GM18498 (cell line): ENCODE measurements around the gene ZNF546.
"Not testable (repeated sequence)": the region's sequence is repeated elsewhere in the genome, so short reads cannot be mapped to it uniquely, and the experiment has no call there.

Source experiments
- ATAC-seq: cut with Tn5 transposase; IDR thresholded peaks from one replicate; pipeline ENCODE4 v1.9.1; 2021; ENCODE audit warnings: mild to moderate bottlenecking, moderate library complexity; ENCODE audit not compliant: unreplicated experiment

ZNF546 gene

DNA sequence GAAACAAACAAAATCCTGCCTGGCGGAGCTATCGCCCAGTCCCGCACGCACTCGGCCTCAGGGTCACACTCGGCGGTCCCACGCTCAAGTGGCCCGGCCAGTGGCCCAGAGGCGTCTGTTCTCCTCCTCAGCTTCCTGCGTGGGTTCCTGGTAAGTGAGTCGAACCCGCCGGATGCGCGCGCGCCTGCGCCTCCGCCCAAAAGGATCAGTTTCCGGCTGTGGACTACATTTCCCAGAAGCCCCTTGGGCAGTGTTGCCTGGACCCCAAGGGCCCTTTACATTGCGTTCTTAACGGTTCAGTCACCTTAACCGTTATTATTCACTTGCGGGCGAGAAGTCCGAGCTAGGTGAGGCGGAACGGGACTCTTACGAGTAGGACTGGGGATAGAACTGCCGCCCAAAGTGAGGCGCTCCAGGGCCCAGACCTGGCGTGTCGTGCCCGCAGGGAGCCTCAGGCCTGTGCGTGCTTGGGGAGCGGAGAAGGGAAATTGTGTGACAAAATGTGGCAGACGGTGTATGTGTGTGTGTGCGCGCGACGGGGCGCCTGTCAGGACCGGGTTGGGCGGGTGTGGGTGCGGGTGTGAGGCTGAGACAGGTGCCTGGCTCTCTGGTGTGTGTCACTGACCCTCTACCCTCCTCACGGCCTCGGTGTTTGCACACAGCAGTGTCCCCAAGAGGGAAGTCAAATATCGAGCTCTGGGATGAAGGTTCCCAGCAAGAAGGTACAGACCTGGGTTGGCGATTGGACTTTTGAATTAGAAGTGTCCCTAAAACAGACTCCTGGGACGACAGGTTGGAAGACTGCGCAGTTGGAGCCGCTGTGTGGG lies at the start of gene ZNF546:
Gene ZNF546, plus strand, starts transcription at position 250 of the 827 bp plus-strand sequence. CDS start 1,267 bp downstream, outside the sequence.
- ATAC-seq = peak; percentile 92

DNA sequence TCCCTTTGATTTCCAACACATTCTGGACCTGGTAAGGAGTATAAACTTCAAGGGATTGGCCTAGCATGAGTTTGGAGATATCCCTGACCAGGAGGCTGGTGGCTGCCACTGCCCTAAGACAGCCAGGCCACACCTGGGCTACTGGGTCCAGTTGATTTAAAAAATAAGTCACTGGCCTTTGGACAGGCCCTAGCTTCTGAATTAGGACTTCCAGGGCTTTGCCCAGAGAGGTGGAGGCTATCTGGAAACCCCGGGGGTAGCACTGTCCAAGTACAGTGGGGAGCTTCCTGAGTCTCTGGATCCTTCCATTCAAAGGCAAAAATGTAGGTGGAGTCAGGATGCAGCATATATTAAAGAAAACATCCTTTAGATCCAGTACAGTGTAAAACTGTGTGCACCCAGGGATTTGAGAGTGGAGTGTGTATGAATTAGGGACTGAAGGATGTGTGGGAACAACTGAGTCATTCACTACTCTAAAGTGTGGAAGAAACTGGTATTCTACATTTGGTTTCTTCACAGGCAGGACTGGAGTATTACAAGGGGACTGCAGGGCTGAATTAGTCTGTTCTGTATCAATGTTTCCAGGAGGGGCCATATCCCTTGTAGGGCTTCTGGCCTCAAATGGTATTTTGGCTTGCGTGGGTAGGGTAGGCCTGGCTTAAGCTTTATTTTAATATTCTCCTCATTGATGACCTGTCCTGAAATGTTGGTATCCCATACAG lies 47.7 kb upstream of the ZNF546 start:
- ATAC-seq = no peak

DNA sequence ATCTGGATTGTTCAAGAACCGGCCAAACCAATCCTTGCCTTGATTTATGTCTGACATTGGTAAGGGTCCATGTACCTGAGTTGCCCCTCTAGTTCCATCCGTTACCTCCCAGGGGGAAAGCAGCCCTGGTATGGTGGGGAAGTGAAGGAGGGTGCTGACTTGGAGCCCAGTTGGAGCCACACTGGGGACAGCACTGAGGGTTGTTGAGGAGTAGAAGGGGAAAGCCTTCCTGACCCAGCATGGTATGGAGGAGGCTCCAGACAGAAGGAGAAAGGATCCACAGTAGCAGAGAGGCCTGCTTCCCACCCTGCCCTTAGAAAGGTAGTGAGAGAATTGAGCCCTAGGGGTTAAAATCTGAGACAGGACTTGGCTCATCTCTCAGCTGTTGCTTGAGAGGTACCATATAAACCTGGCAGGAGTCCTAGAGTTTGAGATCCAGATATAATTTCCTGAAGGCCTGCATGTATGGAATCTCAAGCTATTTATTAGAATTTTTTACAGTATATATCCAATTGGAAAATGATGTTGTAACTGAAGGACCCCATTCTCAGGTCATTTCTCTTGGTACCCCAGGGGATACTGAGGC lies 45.7 kb upstream of the ZNF546 start:
- ATAC-seq = no peak

DNA sequence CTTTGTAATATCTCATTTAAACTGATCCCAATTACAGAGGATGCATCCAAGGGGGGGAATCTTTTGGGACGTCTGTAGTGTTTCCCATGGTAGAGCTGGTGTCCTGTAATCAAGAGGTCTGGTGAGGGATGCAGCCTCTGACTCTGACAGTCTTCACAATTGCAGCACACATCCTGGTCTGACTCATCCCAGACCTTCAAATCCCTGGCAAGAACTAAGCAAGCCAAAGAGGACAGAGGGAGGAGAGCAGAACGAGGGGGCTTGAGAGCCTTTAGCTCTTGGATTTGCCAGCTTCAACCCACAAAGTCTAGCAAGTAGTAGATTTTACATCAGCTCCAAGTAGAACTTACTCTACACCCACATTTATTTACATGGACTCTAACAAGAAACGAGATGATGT lies 45.2 kb upstream of the ZNF546 start:
- no peak for ATAC-seq

DNA sequence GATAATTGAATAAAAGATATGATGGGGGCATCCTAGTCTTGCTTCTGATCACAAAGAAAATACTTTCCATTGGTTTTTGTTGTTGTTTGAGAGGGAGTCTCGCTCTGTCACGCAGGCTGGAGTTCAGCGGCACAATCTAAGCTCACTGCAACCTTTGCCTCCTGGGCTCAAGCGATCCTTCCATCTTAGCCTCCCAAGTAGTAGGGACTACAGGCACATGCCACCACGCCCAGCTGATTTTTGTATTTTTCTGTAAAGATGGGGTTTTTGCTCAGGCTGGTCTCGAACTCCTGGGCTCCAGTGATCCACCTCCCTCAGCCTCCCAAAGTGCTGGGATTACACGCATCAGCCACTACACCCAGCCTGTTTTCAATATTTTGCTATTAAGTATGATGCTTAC lies 42.9 kb upstream of the ZNF546 start:
- ATAC-seq = no peak

DNA sequence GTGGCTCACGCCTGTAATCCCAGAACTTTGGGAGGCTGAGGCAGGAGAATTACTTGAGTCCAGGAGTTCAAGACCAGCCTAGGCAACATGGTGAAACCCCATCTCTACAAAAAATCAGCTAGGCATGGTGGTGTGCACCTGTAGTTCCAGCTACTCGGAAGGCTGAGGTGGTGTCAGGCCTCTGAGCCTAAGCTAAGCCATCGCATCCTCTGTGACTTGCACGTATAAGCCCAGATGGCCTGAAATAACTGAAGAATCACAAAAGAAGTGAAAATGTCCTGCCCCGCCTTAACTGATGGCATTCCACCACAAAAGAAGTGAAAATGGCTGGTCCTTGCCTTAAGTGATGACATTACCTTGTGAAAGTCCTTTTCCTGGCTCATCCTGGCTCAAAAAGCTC lies 39.0 kb upstream of the ZNF546 start:
- ATAC-seq = not testable (repeated sequence)

DNA sequence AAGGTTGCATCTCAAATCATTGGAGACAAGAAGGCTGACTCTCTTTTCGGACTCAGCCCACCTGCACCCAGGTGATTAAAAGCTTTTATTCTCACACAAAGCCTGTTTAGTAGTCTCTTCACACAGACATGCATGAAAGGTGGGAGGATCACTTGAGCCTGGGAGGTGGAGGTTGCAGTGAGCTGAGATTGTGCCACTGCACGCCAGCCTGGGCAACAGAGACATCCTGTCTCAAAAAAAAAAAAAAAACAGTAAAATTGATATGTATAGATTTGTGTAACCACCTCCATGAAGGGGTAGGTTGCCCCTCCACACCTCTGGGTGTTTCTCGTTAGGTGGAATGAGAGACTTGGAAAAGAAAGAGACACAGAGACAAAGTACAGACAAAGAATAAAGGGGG lies 37.9 kb upstream of the ZNF546 start:
- not testable (repeated sequence) for ATAC-seq

DNA sequence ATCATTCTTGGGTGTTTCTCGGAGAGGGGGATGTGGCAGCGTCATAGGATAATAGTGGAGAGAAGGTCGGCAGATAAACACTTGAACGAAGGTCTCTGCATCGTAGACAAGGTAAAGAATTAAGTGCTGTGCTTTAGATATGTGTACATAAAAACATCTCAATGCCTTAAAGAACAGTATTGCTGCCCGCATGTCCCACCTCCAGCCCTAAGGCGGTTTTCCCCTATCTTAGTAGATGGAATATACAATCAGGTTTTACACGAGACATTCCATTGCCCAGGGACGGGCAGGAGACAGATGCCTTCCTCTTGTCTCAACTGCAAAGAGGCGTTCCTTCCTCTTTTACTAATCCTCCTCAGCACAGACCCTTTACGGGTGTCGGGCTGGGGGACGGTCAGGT lies 37.5 kb upstream of the ZNF546 start:
- ATAC-seq = not testable (repeated sequence)

DNA sequence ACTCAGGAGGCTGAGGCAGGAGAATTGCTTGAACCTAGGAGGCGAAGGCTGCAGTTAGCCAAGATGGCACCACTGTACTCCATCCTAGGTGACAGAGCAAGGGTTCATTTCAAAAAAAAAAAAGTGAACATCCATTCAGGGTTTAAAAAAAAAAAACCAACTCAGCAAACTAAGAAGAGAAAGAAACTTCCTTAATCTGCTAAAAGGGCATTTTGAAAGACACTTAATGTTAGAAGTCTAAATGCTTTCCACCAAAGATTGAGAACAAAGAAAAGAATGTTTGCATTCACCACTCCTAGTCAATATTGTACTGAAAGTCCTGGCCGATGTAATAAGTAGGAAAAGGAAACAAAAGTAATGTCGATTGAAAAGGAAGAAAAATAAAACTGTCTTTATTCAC lies 33.0 kb upstream of the ZNF546 start:
- ATAC-seq = no peak

DNA sequence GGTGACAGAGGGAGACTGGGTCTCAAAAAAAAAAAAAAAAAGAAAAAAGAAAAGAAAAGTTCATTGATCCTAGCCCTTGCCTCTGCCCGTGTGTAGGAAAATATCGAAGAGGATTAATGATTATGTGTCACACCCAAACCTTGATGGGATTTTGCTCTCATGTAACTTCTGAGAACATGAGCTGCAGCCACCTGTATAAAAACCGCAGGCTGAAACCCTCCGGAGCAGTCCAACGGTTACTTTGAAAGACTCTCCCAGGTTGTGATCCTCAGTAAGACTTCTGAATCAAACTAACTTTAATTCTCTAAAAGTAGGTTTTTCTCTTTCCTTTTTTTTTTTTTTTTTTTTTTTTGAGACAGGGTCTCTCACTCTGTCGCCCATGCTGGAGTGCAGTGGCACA lies 30.2 kb upstream of the ZNF546 start:
- ATAC-seq = no peak

DNA sequence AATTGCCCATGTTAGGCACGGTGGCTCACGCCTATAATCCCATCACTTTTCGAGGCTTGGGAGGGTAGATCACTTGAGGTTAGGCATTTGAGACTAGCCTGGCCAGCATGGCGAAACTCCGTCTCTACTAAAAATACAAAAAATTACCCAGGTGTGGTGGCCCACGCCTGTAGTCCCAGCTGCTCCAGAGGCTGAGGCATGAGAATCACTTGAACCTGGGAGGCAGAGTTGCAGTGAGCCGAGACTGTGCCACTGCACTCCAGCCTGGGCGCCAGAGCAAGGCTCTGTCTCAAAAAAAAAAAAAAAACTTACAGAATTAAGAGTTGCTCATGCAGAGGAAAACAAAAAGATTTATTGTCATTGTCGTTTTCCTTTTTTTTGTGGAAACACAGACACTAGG lies 29.3 kb upstream of the ZNF546 start:
- ATAC-seq = no peak

DNA sequence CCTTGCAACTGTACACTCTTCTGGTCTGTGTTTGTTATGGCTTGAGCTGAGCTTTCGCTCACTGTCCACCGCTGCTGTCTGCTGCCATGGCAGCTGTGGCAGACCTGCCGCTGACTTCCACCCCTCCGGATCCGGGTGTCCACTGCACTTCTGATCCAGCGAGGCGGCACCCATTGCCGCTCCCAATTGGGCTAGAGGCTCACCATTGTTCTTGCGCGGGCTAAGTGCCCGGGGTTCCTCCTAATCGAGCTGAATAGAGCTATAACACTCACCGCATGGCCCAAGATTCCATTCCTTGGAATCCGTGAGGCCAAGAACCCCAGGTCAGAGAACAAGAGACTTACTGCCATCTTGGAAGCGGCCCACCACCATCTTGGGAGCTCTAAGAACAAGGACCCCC lies 28.1 kb upstream of the ZNF546 start:
- no peak for ATAC-seq

DNA sequence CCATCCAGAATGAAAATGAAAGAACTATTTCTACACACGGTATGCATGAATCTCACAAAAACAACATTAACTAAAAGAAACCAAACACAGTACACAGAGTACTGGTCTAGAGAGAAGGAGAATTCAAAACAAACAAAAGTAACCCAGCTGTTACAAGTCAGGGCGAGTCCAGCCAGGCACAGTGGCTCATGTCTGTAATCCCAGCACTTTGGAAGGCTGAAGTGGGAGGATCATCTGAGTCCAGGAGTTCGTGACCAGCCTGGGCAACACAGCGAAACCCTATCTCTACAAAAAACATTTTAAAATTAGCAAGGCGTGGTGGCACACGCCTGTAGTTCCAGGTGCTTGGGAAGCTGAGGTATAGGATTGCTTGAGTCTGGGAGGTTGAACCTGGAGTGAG lies 27.6 kb upstream of the ZNF546 start:
- no peak for ATAC-seq

DNA sequence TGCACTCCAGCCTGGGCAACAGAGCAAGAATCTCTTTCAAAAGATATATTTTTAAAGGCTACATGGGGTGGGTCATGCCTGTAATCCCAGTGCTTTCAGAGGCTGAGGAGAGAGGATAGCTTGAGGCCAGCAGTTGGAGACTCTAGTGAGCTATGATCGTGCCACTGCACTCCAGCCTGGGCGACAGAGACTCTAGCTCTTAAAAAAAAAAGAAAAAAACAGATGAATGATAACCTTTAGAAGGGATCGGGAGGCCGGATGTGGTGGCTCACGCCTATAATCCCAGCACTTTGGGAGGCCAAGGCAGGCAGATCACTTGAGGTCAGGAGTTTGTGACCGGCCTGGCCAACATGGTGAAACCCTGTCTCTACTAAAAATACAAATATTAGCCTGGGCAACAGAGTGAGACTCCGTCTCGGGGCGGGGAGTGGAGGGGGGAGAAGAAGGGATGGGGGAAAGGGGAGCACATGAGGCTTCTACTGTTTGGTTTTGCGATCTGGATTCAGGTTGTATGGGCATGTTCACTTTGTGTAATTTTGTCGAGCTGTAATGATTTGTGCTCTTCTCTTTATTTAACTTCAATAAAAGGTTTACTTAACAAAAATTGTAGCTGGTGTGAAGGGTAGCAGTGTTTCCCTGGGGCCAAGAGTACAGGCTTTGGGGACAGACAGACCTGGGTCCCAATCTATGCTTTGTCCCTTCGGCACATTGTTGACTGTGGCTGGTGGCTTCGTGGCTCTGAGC lies 27.0 kb upstream of the ZNF546 start:
- ATAC-seq = no peak

DNA sequence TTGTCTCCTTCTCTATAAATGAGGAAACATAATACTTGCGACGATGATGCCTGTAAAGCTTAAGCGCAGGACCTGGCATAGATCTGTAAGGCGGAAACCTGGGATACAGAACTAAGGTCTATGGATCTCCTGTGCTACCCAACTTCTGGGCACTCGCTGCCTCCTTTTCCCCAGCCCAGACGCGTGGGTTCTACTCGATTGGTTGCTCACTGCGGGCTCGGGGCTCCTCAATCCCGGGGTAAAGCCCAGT lies 26.5 kb upstream of the ZNF546 start:
- ATAC-seq = no peak

DNA sequence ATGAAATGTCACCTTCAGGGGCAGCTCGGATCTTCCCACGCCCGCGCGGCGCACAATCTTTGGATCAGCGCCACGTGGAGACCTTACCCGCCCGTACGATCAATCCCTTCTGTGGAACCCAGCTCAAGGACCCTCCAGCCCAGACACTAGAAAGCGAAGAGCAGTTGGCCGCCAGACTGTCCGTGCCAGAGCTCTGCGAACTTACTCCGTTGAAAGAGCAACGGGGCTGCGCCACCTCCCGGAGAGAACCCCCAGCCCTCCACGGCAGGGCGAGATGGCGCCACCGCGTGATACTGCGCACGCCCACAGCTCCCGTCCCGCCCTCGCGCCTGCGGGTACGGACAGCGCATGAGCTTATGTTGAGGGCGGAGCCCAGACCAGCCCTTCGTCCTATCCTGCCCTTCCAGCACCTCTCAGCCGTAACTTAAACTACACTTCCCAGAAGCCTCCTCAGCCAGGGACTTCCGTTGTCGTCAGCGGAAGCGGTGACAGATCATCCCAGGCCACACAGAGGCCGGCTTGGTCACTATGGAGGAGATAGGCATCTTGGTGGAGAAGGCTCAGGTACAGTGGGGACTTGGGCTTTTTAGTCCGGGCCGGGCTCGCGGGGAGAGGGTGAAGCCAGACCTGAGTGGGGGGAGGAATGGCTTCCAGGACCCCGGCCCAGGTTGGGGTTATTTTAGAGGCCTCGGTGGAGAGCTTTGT lies 26.0 kb upstream of the ZNF546 start, which contains the start of gene PSMC4:
Gene PSMC4, plus strand, starts transcription at position 491 of the 705 bp plus-strand sequence. Its CDS starts 38 bp downstream, at position 529.
- ATAC-seq = peak; percentile 95

DNA sequence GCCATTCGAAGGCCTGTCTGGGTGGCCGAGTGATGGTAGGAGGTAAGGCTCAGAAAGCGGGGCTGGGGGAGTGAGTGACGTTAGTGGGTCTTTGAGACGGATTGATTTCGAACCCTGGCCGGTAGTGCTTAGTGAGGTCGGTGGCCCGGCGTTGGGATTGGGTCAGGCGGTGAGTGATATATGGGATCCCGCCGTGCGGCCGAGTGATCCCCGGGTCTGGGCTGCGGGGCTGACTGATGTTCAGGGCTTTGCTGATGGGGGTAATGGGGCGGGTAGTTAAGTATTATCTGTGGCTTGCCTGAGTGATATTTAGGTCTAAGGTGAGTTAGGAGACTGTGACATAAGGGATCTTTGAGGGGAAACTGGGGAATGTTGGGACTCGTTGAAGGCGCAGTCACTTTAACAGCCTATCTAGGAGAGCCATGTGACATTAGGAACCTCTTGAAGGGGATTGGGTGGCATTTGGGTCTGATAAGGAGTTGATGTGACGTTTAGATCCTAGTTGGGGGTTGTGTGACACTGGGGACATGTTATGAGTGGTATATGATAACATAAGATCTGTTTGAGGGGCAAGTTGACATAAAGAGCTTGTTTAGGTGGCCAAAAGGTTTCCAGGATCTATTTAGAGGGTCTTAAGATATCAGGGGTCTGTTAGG lies 25.4 kb upstream of the ZNF546 start:
- ATAC-seq = no peak

DNA sequence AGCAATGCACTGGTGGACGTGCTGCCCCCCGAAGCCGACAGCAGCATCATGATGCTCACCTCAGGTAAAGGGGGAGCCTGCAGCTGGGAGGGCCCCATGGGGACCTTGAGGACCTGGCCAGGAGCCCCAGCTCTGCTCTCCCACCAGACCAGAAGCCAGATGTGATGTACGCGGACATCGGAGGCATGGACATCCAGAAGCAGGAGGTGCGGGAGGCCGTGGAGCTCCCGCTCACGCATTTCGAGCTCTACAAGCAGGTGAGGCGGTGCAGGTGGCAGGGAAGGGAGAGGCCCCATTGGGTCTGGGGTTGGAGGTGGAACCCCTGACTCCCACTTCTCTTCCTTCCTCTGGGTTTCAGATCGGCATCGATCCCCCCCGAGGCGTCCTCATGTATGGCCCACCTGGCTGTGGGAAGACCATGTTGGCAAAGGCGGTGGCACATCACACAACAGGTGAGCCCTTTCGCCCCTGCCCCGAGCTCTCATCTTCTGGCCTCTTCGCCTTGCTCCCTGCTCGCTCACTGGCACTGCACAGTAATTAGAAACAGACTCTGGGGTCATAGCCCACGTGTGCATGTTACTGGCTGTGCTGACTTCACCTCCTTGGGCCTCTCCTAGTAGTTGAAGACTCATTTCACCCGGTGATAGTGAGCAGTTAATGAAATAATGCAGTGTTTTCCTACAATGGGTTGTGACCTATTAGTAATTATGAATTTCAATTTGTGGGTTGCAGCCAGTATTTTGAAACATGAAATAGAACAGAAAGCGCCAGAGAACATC lies 22.3 kb upstream of the ZNF546 start:
- ATAC-seq = no peak

DNA sequence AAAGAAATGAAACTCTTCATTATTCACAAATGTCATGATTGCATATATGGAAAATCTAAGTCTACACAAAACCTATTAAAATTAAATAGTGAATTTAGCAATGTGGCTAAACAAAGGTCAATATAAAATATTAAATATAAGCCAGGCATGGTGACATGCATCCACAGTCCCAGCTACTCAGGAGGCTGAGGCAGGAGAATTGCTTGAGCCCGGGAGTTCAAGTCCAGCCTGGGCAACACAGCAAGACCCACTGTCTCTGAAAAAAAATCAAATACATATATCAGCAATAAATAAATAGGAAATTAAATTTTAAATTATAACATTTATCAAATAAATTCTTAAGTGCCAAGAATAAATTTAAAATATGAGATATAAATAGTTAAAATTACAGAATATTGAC lies 14.0 kb upstream of the ZNF546 start:
- ATAC-seq = no peak
